ENCODE results near the gene LGALS4. TPM values are rescaled to one million over a fixed set of nuclear protein-coding genes. Genes with fewer than 3 reads are reported as not detected.

LGALS4 gene
- polyA plus RNA-seq, 1 of the 3 experiments (the other 2 are of a cell fraction) = 0.21 TPM

- TF ChIP-seq USF1 (IDR thresholded peaks at IDR 0.05; ENCODE audit: borderline replicate concordance, low read depth) (no peak), MEF2A (IDR thresholded peaks at IDR 0.05; ENCODE audit: borderline replicate concordance, low read depth) (no peak), POLR2AphosphoS5 (IDR thresholded peaks at IDR 0.05; ENCODE audit: low read depth, low read length) (no peak)
These were observed 38.4 kb downstream of the LGALS4 start (continued) for GRCh38 chr19:38774181-38774950.

GRCh38 chr19:38773469-38774177, 39.1 kb downstream of the LGALS4 start, which contains the start of gene LGALS7:
LGALS7 (minus strand) TSS chr19:38773517; CDS start chr19:38773492, 25 bp downstream.
- no peaks in the 10 kb centered on the region for H3K27me3 ChIP-seq (ENCODE audit: insufficient read depth)
- no peaks in the 10 kb centered on the region for H3F3A ChIP-seq (replicated peaks; ENCODE audit: insufficient read depth)
- no peaks in the 10 kb centered on the region for H3K79me2 ChIP-seq (ENCODE audit: insufficient read depth)
- H3K9me2 ChIP-seq = no peaks in the 10 kb centered on the region
- POLR2A ChIA-PET = interaction anchor here (0.6 kb wide), 1 partner anchor 39 kb away, joined by 3 read pairs; no protein-coding TSS in a partner anchor
- H3K9ac ChIP-seq = no peak within 1 kb of the TSS
- DNase-seq = no peak
- H3K27ac ChIP-seq (ENCODE audit: low read depth in 2 of 2, low read length in 1 of 2) = no peak within 1 kb of the TSS
- no peaks in the 10 kb centered on the region for H3K4me1 ChIP-seq (ENCODE audit: control insufficient read depth in 1 of 2, insufficient read depth in 2 of 2, low read depth in 1 of 2, low read length in 1 of 2)
- 82% methylated on average over 9 of the region's 14 CpGs for WGBS (ENCODE audit: low lambda C conversion rate)
- H3K9me3 ChIP-seq = no peaks in the 10 kb centered on the region
- CTCF ChIA-PET = no interaction called here
- H4K20me1 ChIP-seq (ENCODE audit: insufficient read depth) = no peaks in the 10 kb centered on the region
- H3K36me3 ChIP-seq (replicated peaks in 1 of 2; ENCODE audit: control insufficient read depth in 1 of 2, insufficient read depth in 2 of 2, low read length in 1 of 2) = no peaks in the 10 kb centered on the region
- TF ChIP-seq SIN3A (IDR thresholded peaks at IDR 0.05; ENCODE audit: borderline replicate concordance, low read depth, low read length) (no peak), REST (IDR thresholded peaks at IDR 0.05; ENCODE audit: low read depth, low read length) (no peak), POLR2AphosphoS5 (IDR thresholded peaks at IDR 0.05; ENCODE audit: low read depth, low read length) (no peak), GABPA (IDR thresholded peaks at IDR 0.05; ENCODE audit: low read depth) (no peak), ELF1 (IDR thresholded peaks at IDR 0.05) (no peak), RAD21 (IDR thresholded peaks at IDR 0.05; ENCODE audit: low read length) (no peak), ZBTB33 (IDR thresholded peaks at IDR 0.05; ENCODE audit: borderline replicate concordance, low read depth) (no peak), RCOR1 (IDR thresholded peaks at IDR 0.05; ENCODE audit: low read length) (no peak), PBX3 (IDR thresholded peaks at IDR 0.05) (no peak), SMC3 (IDR thresholded peaks at IDR 0.05; ENCODE audit: low read depth, low read length) (no peak), MXI1 (IDR thresholded peaks at IDR 0.05; ENCODE audit: low read depth, low read length) (no peak), USF2 (IDR thresholded peaks at IDR 0.05; ENCODE audit: borderline replicate concordance, low read depth, low read length) (no peak), EP300 (IDR thresholded peaks at IDR 0.05; ENCODE audit: borderline replicate concordance in 1 of 2, low read depth in 1 of 2, low read length in 1 of 2) (no peak), MAX (IDR thresholded peaks at IDR 0.05; ENCODE audit: low read depth) (no peak), NRF1 (IDR thresholded peaks at IDR 0.05; ENCODE audit: low read depth, low read length) (no peak), JUND (IDR thresholded peaks at IDR 0.05) (no peak), RXRA (IDR thresholded peaks at IDR 0.05; ENCODE audit: borderline replicate concordance, low read depth) (no peak), NFIC (IDR thresholded peaks at IDR 0.05; ENCODE audit: borderline replicate concordance) (no peak)
- no peak within 1 kb of the TSS for H2AFZ ChIP-seq (ENCODE audit: low read depth)
- H3K4me3 ChIP-seq (ENCODE audit: low read depth in 2 of 2, low read length in 1 of 2) = no peak within 1 kb of the TSS
- no peak within 1 kb of the TSS for H3K4me2 ChIP-seq
